LHCN-M2 (cell line): Measurements from ENCODE around the gene PHC3. TPM values are rescaled to one million over a fixed set of nuclear protein-coding genes. Genes with fewer than 3 reads are reported as not detected.
"Not testable (repeated sequence)": the region's sequence is repeated elsewhere in the genome, so short reads cannot be mapped to it uniquely, and the experiment has no call there.

Experiments
- DNase-seq: peaks from one replicate; pipeline ENCODE4 v3.0.0-alpha.2; 2012; ENCODE audit warnings: low read depth
- polyA plus RNA-seq: library from polyadenylated mRNA; unstranded; fragments of >200 nt; gene quantifications from one replicate; pipeline ENCODE4 v1.2.1, GENCODE V29; 2012; ENCODE audit warnings: missing spikeins
- total RNA-seq: library from RNA; depleted of rRNA; stranded (reverse); fragments of >200 nt; gene quantifications from 2 replicates; pipeline ENCODE4 v1.2.3, GENCODE V29; 2014; rRNA removed

The PHC3 gene
- 22.3 and 25.3 TPM in 2 replicates for total RNA-seq
- 8.6 TPM for polyA plus RNA-seq

GRCh38 chr3:170180908-170181885, at the start of gene PHC3:
Gene PHC3 (minus strand): TSS chr3:170181733. CDS start chr3:170181715, 18 bp downstream.
- DNase-seq, result peak; percentile 90

- DNase-seq, result no peak
Measured at GRCh38 chr3:170228093-170228766, 46.7 kb upstream of the PHC3 start.

GRCh38 chr3:170226426-170226960, 45.0 kb upstream of the PHC3 start:
- DNase-seq, result no peak

DNA sequence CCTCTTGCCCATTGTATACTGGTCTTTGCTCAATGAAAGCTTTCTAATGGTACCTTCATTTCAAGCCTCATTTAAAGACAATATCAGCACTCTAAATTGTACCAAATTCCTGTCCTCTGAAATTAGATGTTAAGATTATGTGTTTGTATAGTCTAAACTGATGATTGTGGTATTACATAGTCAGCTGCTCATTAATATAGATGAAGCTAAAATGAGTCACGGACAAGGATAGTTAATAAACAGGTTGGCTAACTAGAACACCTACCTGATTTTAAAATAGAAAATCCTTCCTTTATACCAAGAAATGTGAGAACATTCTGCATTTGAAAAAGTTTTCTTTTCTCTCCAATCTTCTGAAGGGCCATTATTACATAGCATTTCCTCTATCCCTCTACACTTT, 43.6 kb upstream of the PHC3 start:
- DNase-seq, result no peak

DNA sequence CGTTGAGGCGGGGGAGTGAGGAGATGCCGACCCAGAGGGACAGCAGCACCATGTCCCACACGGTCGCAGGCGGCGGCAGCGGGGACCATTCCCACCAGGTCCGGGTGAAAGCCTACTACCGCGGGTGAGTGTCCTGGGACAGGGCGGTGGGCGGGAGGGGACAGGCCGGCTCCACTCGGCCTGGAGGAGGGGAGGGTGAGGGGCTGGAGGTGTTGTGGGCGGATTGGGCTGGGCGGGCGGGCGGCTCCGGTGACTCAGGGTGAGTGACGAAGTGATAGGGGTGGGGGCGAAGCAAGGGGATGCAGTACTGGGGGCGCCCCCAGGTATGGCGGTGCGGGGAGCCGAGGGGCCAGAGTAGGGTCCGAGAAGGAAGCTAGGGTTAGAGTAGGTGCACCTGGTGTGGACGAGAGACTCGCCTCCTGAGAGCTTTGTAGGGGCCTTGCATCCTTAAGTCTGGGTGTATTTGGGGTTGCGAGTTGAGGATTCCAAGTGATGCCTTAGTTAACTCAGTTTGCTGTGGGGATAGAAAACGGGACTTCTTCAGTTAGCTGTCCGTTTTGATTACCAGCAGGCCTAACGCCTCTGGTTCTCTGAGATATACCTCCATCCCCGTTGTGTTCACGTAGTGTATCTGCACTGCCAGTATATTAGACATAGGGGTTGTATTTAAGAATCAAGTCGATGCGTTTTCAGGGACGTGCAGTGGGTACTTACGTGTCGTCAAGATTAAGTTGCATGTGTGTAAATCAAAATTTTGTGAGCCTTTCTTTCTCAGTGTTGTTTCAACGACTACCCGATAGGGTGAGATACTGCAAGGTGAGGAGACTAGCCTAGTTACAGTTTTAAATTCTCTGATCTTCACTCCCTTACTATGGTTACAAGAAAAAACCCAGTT, 41.4 kb upstream of the PHC3 start:
- peak; percentile 27 for DNase-seq

- peak; percentile 97 for DNase-seq
Measured at GRCh38 chr3:170221924-170222646, 40.6 kb upstream of the PHC3 start, which contains the start of gene PRKCI. Gene PRKCI (plus strand): TSS chr3:170222424. CDS start chr3:170222670, 246 bp downstream.

DNA sequence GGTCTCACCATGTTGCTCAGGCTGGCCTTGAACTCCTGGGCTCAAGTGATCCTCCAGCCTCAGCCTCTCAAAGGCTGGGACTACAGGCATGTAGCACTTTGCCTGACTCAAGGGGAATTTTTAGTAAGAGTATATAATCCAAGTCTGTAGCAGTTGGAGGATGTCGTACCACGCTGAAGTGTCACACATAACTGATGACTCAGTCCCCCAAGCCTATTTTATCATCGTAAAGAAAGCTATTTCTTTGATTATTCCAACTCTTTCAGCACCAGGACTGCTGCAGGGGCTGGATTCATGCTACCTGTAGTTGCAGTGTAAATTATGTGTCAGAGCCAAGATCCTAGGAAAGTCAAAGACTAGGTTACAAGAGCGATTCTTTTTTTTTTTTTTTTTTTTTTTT, 39.3 kb upstream of the PHC3 start:
- no peak for DNase-seq

GRCh38 chr3:170219850-170220249, 38.3 kb upstream of the PHC3 start:
- DNase-seq, result no peak

DNA sequence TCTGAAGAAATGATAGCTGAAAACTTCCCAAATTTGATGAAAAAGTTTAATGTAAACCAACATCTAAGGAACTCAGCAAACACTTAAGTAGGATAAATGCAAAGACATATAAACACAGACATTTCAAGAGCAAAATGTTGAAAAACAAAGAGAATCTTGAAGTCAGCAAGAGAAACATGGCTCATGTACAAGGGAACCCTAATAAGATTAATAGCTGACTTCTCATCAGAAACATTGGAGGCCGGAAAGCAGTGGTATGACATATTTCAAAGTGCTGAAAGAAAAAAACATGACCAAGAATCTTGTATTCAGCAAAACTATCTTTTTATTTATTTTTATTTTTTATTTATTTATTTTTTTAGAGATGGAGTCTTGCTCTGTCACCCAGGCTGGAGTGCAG, 30.1 kb upstream of the PHC3 start:
- no peak for DNase-seq

GRCh38 chr3:170207717-170208116, 26.2 kb upstream of the PHC3 start:
- DNase-seq, result no peak

DNA sequence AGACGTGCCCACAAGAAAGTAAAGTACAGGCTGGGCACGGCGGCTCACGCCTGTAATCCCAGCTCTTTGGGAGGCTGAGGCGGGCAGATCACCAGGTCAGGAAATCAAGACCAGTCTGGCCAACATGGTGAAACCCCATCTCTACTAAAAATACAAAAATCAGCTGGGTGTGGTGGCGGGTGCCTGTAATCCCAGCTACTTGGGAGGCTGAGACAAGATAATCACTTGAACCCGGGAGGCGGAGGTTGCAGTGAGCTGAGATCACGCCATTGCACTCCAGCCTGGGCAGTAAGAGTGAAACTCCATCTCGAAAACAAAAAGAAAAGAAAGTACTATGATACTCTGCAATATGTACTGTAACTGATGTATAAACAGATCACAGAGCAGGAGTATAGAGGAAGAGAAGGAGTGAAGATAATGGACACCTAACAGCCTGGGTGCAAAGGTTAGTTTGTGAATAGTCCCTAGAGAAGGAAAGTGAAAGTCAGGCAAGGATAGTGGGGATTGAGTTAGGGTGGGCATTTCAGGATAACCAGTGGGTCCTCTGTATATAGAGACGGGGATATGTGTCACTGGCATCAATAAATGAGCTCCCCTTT, 24.7 kb upstream of the PHC3 start:
- DNase-seq, result not testable (repeated sequence)

GRCh38 chr3:170205302-170205701, 23.8 kb upstream of the PHC3 start:
- no peak for DNase-seq

DNA sequence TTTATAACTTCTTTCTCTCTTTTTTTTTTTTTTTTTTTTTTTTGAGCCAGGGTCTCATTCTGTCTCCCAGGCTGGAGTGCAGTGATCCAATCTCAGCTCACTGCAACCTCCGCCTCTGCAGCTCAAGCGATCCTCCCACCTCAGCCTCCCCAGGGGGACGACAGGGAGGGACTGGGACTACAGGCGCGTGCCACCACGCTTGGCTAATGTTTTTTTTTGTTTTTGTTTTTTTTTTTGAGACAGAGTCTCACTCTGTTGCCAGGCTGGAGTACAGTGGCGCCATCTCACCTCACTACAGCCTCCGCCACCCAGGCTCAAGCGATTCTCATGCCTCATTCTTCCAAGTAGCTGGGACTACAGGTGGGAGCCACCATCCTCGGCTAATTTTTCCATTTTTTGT, 23.0 kb upstream of the PHC3 start:
- DNase-seq, result no peak

DNA sequence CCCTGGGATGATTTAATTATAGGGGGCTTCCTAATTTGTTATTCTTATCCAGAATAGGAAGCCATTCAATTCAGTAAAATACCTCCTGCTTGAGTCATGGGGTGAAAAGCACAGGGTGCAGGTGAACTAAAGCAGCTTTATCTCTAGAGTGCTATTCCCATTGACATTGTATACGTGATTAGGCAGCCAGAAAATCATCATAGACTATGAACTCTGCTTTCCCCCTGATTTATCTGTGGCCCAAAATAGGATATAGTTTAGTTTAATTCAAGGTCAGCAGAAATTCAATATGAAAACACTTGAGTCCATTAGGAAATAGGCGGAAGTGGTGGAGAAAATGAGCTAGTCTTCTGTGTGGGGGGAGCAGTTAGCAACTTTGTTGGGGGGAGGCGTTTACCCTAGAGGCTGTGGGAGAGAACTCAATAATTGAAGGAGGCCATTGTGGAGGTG, 22.5 kb upstream of the PHC3 start:
- DNase-seq, result no peak

DNA sequence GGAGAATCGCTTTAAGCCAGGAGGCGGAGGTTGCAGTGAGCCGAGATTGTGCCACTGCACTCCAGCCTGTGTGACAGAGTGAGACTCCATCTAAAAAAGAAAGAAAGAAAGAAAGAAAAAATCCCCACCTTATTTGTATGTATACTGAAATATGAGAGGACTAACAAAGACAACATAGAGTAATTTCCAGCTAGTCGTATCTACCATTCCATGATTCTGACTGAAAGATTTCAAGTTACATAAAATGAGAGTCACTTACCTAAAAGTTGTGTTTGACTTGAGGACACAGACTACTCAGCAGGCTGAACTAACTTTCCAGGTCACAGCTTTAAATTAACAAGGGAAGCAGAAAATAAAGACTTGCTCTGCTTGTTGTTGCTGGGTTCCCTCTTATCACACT, 21.9 kb upstream of the PHC3 start:
- no peak for DNase-seq

GRCh38 chr3:170201527-170201926, 20.0 kb upstream of the PHC3 start:
- DNase-seq, result no peak

GRCh38 chr3:170200987-170201386, 19.5 kb upstream of the PHC3 start:
- no peak for DNase-seq

GRCh38 chr3:170196833-170197232, 15.3 kb upstream of the PHC3 start:
- peak; percentile 18 for DNase-seq

GRCh38 chr3:170195759-170196158, 14.2 kb upstream of the PHC3 start:
- DNase-seq, result not testable (repeated sequence)
